ENCODE measurements around the gene GPR15LG.
"Not testable (repeated sequence)": the region's sequence is repeated elsewhere in the genome, so short reads cannot be mapped to it uniquely, and the experiment has no call there.

Gene GPR15LG

GRCh38 chr10:84171700-84172466 lies 1.7 kb upstream of the GPR15LG start:
- H3K9ac ChIP-seq (ENCODE audit: low read length); H2AFZ ChIP-seq (ENCODE audit: low read depth, low read length, severe bottlenecking); H3F3A ChIP-seq (ENCODE audit: insufficient read depth); H3K27ac ChIP-seq (ENCODE audit: low read depth, low read length); H3K79me2 ChIP-seq (ENCODE audit: insufficient read depth, low read length); H3K4me2 ChIP-seq (ENCODE audit: low read depth, low read length, poor library complexity, severe bottlenecking); H4K20me1 ChIP-seq (ENCODE audit: low read depth, low read length); H3K9me2 ChIP-seq (replicated peaks; ENCODE audit: insufficient read depth, low read length); H3K36me3 ChIP-seq (ENCODE audit: low read length); H3K9me3 ChIP-seq (ENCODE audit: insufficient read depth, low read length); H3K27me3 ChIP-seq (ENCODE audit: low read length); H3K4me3 ChIP-seq (ENCODE audit: insufficient read depth, low read length, poor library complexity, severe bottlenecking): not testable (repeated sequence)

GRCh38 chr10:84172467-84173356 lies 889 bp upstream of the GPR15LG start:
- Histone ChIP-seq H3K79me2 (ENCODE audit: insufficient read depth, low read length) (no peaks in the 10 kb centered on the region), H3K9me2 (replicated peaks; ENCODE audit: insufficient read depth, low read length) (no peaks in the 10 kb centered on the region), H3K36me3 (ENCODE audit: low read length) (no peaks in the 10 kb centered on the region), H3K27me3 (ENCODE audit: low read length) (no peaks in the 10 kb centered on the region), H3K9me3 (ENCODE audit: insufficient read depth, low read length) (no peaks in the 10 kb centered on the region), H3F3A (ENCODE audit: insufficient read depth) (no peaks in the 10 kb centered on the region), H3K4me3 (ENCODE audit: insufficient read depth, low read length, poor library complexity, severe bottlenecking) (no peak overlapping the region), H3K4me2 (ENCODE audit: low read depth, low read length, poor library complexity, severe bottlenecking) (no peak overlapping the region), H3K9ac (ENCODE audit: low read length) (no peak overlapping the region), H4K20me1 (ENCODE audit: low read depth, low read length) (no peaks in the 10 kb centered on the region), H3K27ac (ENCODE audit: low read depth, low read length) (no peak overlapping the region), H2AFZ (ENCODE audit: low read depth, low read length, severe bottlenecking) (no peak overlapping the region)
- TF ChIP-seq, protein P1, sequence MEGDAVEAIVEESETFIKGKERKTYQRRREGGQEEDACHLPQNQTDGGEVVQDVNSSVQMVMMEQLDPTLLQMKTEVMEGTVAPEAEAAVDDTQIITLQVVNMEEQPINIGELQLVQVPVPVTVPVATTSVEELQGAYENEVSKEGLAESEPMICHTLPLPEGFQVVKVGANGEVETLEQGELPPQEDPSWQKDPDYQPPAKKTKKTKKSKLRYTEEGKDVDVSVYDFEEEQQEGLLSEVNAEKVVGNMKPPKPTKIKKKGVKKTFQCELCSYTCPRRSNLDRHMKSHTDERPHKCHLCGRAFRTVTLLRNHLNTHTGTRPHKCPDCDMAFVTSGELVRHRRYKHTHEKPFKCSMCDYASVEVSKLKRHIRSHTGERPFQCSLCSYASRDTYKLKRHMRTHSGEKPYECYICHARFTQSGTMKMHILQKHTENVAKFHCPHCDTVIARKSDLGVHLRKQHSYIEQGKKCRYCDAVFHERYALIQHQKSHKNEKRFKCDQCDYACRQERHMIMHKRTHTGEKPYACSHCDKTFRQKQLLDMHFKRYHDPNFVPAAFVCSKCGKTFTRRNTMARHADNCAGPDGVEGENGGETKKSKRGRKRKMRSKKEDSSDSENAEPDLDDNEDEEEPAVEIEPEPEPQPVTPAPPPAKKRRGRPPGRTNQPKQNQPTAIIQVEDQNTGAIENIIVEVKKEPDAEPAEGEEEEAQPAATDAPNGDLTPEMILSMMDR (IDR thresholded peaks at IDR 0.05; ENCODE audit: insufficient read depth, low read length, poor library complexity, severe bottlenecking), result no peak
- TF ChIP-seq EZH2phosphoT487 (conservative IDR thresholded peaks at IDR 0.05; ENCODE audit: low read length), result no peak

DNA sequence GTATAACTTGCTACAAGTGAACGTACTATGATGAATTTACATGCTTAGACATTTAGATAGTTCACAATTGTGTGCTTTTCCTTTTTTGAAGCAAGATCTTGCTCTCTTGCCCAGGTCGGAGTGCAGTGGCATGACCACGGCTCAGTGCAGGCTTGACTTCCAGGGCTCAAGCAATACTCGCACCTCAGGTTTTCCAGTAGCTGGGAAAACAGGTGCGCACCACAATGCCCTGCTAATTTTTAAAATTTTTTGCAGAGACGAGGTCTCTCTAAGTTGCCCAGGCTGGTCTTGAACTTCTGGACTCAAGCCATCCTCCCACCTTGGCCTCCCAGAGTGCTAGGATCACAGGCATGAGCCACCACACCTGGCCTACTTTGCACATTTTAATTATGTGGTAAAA lies 1.8 kb downstream of the GPR15LG start:
- no peaks in the 10 kb centered on the region for H3K36me3 ChIP-seq (ENCODE audit: low read length)
- no peaks in the 10 kb centered on the region for H3K27me3 ChIP-seq (ENCODE audit: low read length)
- H3K79me2 ChIP-seq (ENCODE audit: insufficient read depth, low read length), result no peaks in the 10 kb centered on the region
- no peak overlapping the region for H3K4me3 ChIP-seq (ENCODE audit: insufficient read depth, low read length, poor library complexity, severe bottlenecking)
- no peaks in the 10 kb centered on the region for H3K9me3 ChIP-seq (ENCODE audit: insufficient read depth, low read length)
- H4K20me1 ChIP-seq (ENCODE audit: low read depth, low read length), result no peaks in the 10 kb centered on the region
- H3K4me2 ChIP-seq (ENCODE audit: low read depth, low read length, poor library complexity, severe bottlenecking), result no peak overlapping the region
- H2AFZ ChIP-seq (ENCODE audit: low read depth, low read length, severe bottlenecking), result no peak overlapping the region
- H3K9ac ChIP-seq (ENCODE audit: low read length), result no peak overlapping the region
- H3K9me2 ChIP-seq (replicated peaks; ENCODE audit: insufficient read depth, low read length), result no peaks in the 10 kb centered on the region
- H3F3A ChIP-seq (ENCODE audit: insufficient read depth), result no peaks in the 10 kb centered on the region
- TF ChIP-seq, protein P1 (IDR thresholded peaks at IDR 0.05; ENCODE audit: insufficient read depth, low read length, poor library complexity, severe bottlenecking), result no peak
- no peak for TF ChIP-seq EZH2phosphoT487 (conservative IDR thresholded peaks at IDR 0.05; ENCODE audit: low read length)
- H3K27ac ChIP-seq (ENCODE audit: low read depth, low read length), result no peak overlapping the region

GRCh38 chr10:84176351-84176750 lies 2.8 kb downstream of the GPR15LG start:
- no peaks in the 10 kb centered on the region for H3K79me2 ChIP-seq (ENCODE audit: insufficient read depth, low read length)
- H4K20me1 ChIP-seq (ENCODE audit: low read depth, low read length), result no peaks in the 10 kb centered on the region
- no peak overlapping the region for H3K9ac ChIP-seq (ENCODE audit: low read length)
- H2AFZ ChIP-seq (ENCODE audit: low read depth, low read length, severe bottlenecking), result no peak overlapping the region
- no peak overlapping the region for H3K27ac ChIP-seq (ENCODE audit: low read depth, low read length)
- H3K4me3 ChIP-seq (ENCODE audit: insufficient read depth, low read length, poor library complexity, severe bottlenecking), result no peak overlapping the region
- no peak for TF ChIP-seq EZH2phosphoT487 (conservative IDR thresholded peaks at IDR 0.05; ENCODE audit: low read length)
- TF ChIP-seq, protein P1 (IDR thresholded peaks at IDR 0.05; ENCODE audit: insufficient read depth, low read length, poor library complexity, severe bottlenecking), result no peak
- no peaks in the 10 kb centered on the region for H3K36me3 ChIP-seq (ENCODE audit: low read length)
- no peaks in the 10 kb centered on the region for H3K27me3 ChIP-seq (ENCODE audit: low read length)
- no peaks in the 10 kb centered on the region for H3K9me2 ChIP-seq (replicated peaks; ENCODE audit: insufficient read depth, low read length)
- H3K9me3 ChIP-seq (ENCODE audit: insufficient read depth, low read length), result no peaks in the 10 kb centered on the region
- H3K4me2 ChIP-seq (ENCODE audit: low read depth, low read length, poor library complexity, severe bottlenecking), result no peak overlapping the region
- no peaks in the 10 kb centered on the region for H3F3A ChIP-seq (ENCODE audit: insufficient read depth)

Data from SU-DHL-6 (cell line).